Heart right ventricle (tissue), 16 donors: ENCODE results near the gene NELL1. TPM values are rescaled to one million over a fixed set of nuclear protein-coding genes. Genes with fewer than 3 reads are reported as not detected.

Experiments used
- ATAC-seq, 8 donors: fragments of 200-7000 bp; cut with Tn5 transposase; one replicate each; pipeline ENCODE4 v1.9.1; 2020; ENCODE audit warnings: mild to moderate bottlenecking in 8 of 8, moderate library complexity in 8 of 8, moderate number of reproducible peaks in 1 of 8
- DNase-seq, 2 donors: peaks; one replicate each; pipeline ENCODE4 v3.0.0-alpha.2; 2020
- H3K27ac ChIP-seq, 10 donors: fragments of 200-600 bp; sonication (generic) in 2 of 10; one replicate each; pipeline versions ENCODE4 v1.5.0 to v1.8.0; 2020 to 2022; ENCODE audit warnings: mild to moderate bottlenecking in 3 of 10
- H3K27me3 ChIP-seq, 7 donors: fragments of 200-600 bp; one replicate each; pipeline ENCODE4 v1.8.0; 2021 to 2022; ENCODE audit warnings: mild to moderate bottlenecking in 2 of 7
- H3K36me3 ChIP-seq, 9 donors: fragments of 200-600 bp; sonication (generic) in 1 of 9; one replicate each; pipeline versions ENCODE4 v1.5.0 to v1.8.0; 2020 to 2022; ENCODE audit warnings: mild to moderate bottlenecking in 2 of 9
- H3K4me1 ChIP-seq, 9 donors: fragments of 200-600 bp; sonication (generic) in 1 of 9; one replicate each; pipeline versions ENCODE4 v1.5.0 to v1.8.0; 2020 to 2022; ENCODE audit warnings: mild to moderate bottlenecking in 4 of 9
- H3K4me3 ChIP-seq, 10 donors: fragments of 200-600 bp; sonication (generic) in 2 of 10; one replicate each; pipeline versions ENCODE4 v1.5.0 to v1.8.0; 2020 to 2022; ENCODE audit warnings: mild to moderate bottlenecking in 7 of 10, moderate library complexity in 2 of 10
- H3K9me3 ChIP-seq, 11 donors: fragments of 200-600 bp in 10 of 11; sonication (generic) in 2 of 11; one replicate each; pipeline versions ENCODE4 v1.5.0 to v1.8.0; 2013 to 2022; ENCODE audit warnings: mild to moderate bottlenecking in 2 of 11, control low read depth in 1 of 11, moderate library complexity in 1 of 11
- CTCF ChIP-seq, 9 donors: fragments of 200-600 bp; sonication (generic) in 2 of 9; IDR thresholded peaks; one replicate each; pipeline versions ENCODE4 v1.5.0 to v1.8.0; 2021 to 2022; ENCODE audit warnings: antibody characterized with exemption in 9 of 9, mild to moderate bottlenecking in 5 of 9, moderate library complexity in 1 of 9
- WGBS, 2 donors: extraction: QIAGEN DNeasy Blood & Tissue Kit; methylation state at CpG; one replicate each; pipeline ENCODE4 v1.1.7; 2013; ENCODE audit warnings: inconsistent platforms in 1 of 2; 5-methylcytosine and 5-hydroxymethylcytosine counted together
- intact Hi-C, 10 donors: fragments of 100-400 bp; cut with DNase I; formaldehyde crosslinking; loops; one replicate each; pipeline versions ENCODE4 v1.11.1 to v1.14.2; 2022
- polyA plus RNA-seq, 2 donors: library from polyadenylated mRNA; stranded (reverse); fragments of 200-250 nt; gene quantifications; one replicate each; pipeline ENCODE4 v1.2.3, GENCODE V29; 2013
- total RNA-seq, 10 donors: library from RNA; stranded (reverse); fragmentation: NEBNext Ultra II Directional in 3 of 10; extraction: Animal tissue kit (Norgen Biotek cat#: 25700) in 3 of 10; gene quantifications; one replicate each; pipeline versions ENCODE4 v1.2.1 to v1.2.4, GENCODE V29; 2021 to 2023
- donor health status: Arrhythmogenic right ventricular cardiomyopathy.
- donor health status: ischemic (EF 13 %, LVEDD 7.1; RV severe dilation, severe dysfunction).
- donor health status: healthy with polysubstance abuse.
- donor health status: DM: no; HTN: yes; CAD: no.
- donor health status: DM: no; HTN: no; CAD: no.
- donor health status: ischemic (EF 25% LVEDD 6.9; RV normal size, moderate dysfunction).
- donor health status: ischemic (EF 25% LVEDD 5.7; RV mildly dilated, moderate dysfunction).
- donor health status: healthy.
- donor health status: DM: yes; HTN: yes; CAD: no.
- donor health status: Ischemic cardiomyopathy.
- donor health status: ischemic (EF 35%, LVEDD 5.7; RV mildly dilated, moderate dysfunction).
- donor health status: nonischemic (EF 11% LVEDD 7.7; RV severe dilation, severe dysfunction).
- donor health status: DM: yes; HTN: yes; CAD: no.
- donor health status: PGD.
- donor health status: ischemic (EF 29% LVEDD 5.4; RV normal size, mild dysfunction).
- donor health status: nonischemic (EF 23%, LVEDD 6.1; RV moderate dilation, normal function).

NELL1 gene
- total and polyA plus RNA-seq, 12 donors: not detected

- no peak for ATAC-seq
- TF ChIP-seq CTCF (IDR thresholded peaks at IDR 0.05): no peak
Observed at GRCh38 chr11:21350613-21351012, 681.2 kb downstream of the NELL1 start.

GRCh38 chr11:21353425-21353824, 684.0 kb downstream of the NELL1 start:
- intact Hi-C loops: no loop called here

More at GRCh38 chr11:21350613-21351012, 681.2 kb downstream of the NELL1 start:
- no peak for DNase-seq
- WGBS, 2 donors: 83 to 89% methylated on average over 2 of the region's 2 CpGs
- H3K27ac ChIP-seq: no peak overlapping the region
- no peaks in the 10 kb centered on the region for H3K36me3 ChIP-seq
- H3K4me3 ChIP-seq: no peak overlapping the region
- no peaks in the 10 kb centered on the region for H3K27me3 ChIP-seq
- H3K4me1 ChIP-seq: no peaks in the 10 kb centered on the region
- peaks cover 0 to 5% (median 0%) of the 10 kb centered on the region in 11 donors for H3K9me3 ChIP-seq
- intact Hi-C loops: no loop called here

GRCh38 chr11:21364866-21365624, 695.7 kb downstream of the NELL1 start:
- 52 to 53% methylated on average over 8 of the region's 8 CpGs for WGBS, 2 donors
- H3K4me3 ChIP-seq: no peak overlapping the region
- ATAC-seq (no peak), DNase-seq (no peak)
- no peak for TF ChIP-seq CTCF (IDR thresholded peaks at IDR 0.05)
- H3K27me3 ChIP-seq: peaks cover 0 to 3% (median 0%) of the 10 kb centered on the region in 7 donors
- no peak overlapping the region for H3K27ac ChIP-seq
- peaks cover 0 to 4% (median 0%) of the 10 kb centered on the region in 11 donors for H3K9me3 ChIP-seq
- no peaks in the 10 kb centered on the region for H3K36me3 ChIP-seq
- intact Hi-C loops: no loop called here
- H3K4me1 ChIP-seq: no peaks in the 10 kb centered on the region

More at GRCh38 chr11:21353425-21353824, 684.0 kb downstream of the NELL1 start:
- no peak overlapping the region for H3K27ac ChIP-seq
- no peaks in the 10 kb centered on the region for H3K36me3 ChIP-seq
- ATAC-seq: no peak
- DNase-seq: no peak
- H3K9me3 ChIP-seq: peaks cover 0 to 5% (median 0%) of the 10 kb centered on the region in 11 donors
- no peak overlapping the region for H3K4me3 ChIP-seq
- no peaks in the 10 kb centered on the region for H3K27me3 ChIP-seq
- no peaks in the 10 kb centered on the region for H3K4me1 ChIP-seq
- 58 to 76% methylated on average over 5 of the region's 5 CpGs for WGBS, 2 donors
- no peak for TF ChIP-seq CTCF (IDR thresholded peaks at IDR 0.05)

- Histone ChIP-seq H3K4me1 (no peaks in the 10 kb centered on the region), H3K4me3 (no peak overlapping the region), H3K27ac (no peak overlapping the region), H3K27me3 (peaks cover 0 to 3% (median 0%) of the 10 kb centered on the region in 7 donors), H3K36me3 (no peaks in the 10 kb centered on the region), H3K9me3 (no peaks in the 10 kb centered on the region)
- TF ChIP-seq CTCF (IDR thresholded peaks at IDR 0.05): no peak
- ATAC-seq (no peak), DNase-seq (no peak)
- intact Hi-C loops: no loop called here
- 59 to 66% methylated on average over 1 of the region's 1 CpG for WGBS, 2 donors
Observed at GRCh38 chr11:21369947-21370346, 700.6 kb downstream of the NELL1 start.
